NCI-H187 (cell line): ENCODE data around the gene PITPNM3.
"Not testable (repeated sequence)": the region's sequence is repeated elsewhere in the genome, so short reads cannot be mapped to it uniquely, and the experiment has no call there.

ENCODE experiments used
- DNase-seq, 2 experiments: peaks; one replicate each; lab custom pipeline; 2025; lab: John Stamatoyannopoulos, UW

Gene PITPNM3

DNA sequence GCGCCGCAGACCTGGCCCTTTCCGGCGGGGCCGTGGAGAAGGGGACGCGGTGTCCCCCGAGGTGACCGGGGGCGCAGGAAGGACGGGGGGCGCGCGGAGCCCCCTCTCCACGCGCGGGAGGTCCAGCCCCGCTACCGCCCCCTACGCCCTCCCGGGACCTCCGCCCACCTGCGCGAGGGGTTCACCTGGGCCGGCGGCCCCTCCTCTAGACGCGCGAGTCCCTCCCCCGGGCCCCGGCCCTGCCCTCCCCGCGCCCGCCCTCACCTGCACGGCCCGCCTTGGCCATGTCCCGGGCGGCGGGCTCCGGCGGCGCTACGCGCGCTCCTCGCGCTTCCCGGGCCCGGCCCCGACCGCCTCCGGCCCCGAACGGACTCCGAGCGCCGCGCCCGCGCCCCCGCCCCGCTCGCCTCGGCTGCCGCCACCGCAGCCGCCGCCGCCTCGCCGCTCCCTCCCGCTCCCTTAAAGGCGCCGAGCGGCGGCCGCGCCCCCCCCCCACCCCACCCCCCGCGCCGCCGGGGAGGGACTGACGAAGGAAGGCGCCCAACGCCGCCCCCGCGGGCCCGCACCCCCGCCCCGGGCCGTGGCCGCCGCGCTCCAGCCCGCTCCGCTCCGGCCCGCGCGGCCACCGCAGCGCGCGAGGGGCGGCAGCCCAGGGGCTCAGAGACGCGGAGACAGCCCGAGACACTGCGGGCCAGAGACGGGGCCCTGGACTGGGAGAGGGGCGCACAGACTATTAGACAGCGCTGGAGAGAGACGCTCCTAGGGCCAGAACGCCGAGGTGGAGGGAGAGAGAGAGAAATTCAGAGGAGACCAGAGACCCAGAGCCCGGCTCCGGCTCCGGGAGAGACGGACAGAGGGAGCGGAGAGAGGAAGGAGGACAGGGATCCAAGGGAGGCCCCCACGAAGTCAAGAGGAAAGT, at the start of gene PITPNM3:
Gene PITPNM3, minus strand, starts transcription at position 435 of the 919 bp plus-strand sequence. Its CDS starts 149 bp downstream, at position 286.
- no peak for DNase-seq

DNA sequence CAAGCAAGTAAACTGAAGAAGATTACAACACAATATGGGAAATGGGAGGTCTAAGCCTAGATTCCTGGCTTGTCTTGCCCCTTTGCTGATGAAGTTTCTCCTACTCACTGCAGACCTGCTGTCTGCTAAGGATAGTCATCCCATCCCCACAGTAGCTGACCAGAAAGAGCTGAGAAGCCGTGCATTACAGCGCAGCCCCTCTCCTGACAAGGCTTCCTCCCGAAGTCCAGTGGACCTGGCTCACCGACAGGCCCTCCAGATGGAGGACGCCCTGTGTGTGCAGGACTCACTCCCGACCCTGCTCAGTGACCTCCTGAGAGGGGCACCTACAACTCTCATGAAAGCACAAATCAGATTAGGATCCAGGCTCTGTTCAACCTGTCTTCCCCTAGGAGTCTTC, 48.8 kb upstream of the PITPNM3 start:
- no peak for DNase-seq

DNA sequence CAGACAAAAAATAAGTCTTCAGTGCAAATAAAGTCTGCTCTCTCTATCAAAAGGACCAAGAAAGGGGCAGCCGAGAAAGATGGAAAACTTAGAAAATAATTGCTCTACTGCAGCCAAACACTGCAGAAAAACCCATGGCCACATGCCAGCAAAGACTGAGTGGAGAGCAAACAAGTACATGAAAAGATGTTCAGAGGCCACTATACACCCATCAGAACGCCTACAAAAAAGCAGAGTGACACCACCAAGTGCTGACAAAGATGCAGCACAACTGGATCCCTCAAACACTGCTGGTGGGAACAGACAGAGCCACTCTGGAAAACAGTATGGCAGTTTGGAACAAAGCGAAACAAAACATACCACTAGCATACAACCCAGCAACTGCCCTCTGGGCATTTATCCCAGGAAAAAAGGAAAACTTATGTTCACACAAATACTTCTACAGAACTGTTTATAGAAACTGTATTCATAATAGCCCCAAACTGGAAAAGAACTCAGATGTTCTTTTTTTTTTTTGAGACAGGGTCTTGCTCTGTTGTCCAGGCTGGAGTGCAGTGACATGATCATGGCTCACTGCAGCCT, 47.5 kb upstream of the PITPNM3 start:
- no peak for DNase-seq

DNA sequence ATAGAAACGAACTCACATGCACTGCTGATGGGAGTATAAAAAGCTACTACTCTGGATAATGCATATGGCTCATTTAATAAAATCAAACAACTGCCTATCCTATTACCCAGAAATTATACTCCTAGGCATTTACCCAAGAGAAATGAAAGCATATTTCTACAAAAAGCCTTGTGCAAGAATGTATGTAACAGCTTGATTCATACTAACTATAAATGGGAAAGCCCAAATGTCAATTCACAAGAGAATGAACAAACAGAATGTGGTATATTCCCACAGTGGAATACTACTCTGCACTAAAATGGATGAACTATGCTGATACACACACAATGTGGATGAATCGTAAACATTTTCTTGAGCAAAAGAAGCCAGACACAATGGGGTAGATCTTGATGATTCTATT, 45.8 kb upstream of the PITPNM3 start:
- DNase-seq, result no peak

DNA sequence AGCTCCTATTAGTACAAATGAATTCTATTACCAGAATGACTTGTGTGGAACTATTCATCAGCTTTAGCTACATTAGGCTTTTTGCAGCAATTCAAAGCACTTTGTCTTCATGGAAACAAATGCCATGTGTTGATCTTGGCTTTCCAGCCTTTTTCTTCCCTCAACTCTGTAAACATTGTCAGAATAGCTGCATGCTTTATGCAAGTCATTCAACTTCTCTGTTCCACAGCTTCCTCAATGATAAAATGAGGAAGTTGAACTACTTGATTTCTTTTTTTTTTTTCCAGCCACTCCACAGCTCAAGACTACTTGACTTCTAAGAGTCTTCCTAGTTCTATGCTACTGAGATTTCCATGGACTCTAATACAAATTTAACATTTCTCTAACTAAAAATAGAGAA, 43.0 kb upstream of the PITPNM3 start:
- DNase-seq, result no peak

DNA sequence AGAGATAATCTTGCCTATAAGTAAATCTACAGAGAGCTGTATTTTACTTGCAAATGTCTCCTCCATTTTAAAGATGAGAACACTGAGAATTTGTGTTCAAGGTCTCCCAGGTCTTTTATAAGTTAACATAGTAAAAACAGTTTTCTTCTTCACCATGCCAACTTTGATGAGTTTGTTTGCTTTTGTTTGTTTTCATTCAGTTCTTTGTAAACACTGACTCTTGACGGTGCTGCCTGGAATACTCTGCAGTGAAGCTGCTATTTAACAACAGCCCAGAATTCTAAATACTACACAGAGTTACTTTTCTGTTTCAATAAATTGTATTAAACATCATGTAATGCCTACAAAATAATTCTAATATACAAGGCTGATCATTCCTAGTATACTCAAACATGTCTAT, 41.4 kb upstream of the PITPNM3 start:
- DNase-seq, result no peak

DNA sequence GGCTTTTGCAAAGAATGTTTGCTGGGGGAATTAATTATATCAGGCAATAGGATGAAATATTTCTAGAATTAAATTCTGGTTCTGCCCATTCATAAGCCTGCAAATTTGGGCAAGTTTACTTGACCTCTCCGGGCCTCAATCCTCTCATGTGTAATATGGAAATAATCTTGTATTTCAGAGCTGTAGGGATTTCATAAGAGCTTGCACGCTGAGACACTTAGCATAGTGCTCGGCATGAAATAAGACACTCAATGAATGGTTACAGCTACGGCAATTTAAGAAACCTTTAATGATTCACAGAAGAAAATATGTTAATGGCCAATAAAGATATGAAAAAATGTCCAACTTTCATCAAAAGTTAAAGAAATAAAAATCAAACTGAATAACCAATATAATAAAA, 40.6 kb upstream of the PITPNM3 start:
- no peak for DNase-seq

DNA sequence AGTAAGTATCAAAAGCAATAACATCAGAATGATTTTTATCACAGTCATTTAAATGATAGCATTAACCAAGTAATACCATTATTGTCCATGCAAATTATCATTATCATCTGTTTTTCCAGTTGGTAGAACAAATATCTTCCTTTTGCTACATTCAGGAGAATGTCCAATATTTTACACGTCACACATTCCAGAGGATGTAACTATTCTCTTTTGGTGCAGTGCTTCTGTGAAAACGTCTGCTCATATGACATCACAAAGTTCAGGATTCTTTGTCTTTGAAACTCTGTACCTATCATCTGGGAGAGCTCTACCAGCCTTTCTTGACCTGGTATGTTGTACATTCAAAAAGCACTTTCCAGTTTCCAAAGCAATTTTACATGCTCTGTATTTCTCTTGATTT, 40.2 kb upstream of the PITPNM3 start:
- DNase-seq, result no peak

DNA sequence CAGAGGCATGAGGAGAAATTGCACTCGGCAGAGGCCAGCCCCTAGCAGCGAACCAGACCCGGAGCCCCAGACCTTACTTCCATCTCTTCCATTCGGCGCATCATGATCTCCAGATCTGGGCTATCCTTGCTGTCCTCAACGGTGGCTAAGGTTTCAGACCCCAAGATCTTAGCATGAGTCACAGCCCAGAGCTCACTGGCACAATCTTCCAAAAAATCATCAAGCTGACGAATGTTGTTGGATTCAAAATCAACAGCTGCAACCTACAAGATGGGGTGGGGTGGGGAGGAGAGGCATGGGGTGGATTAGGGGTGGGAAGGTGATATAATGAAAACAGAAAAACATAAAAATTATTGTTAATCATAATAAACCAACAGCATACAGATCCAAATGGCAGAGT, 39.7 kb upstream of the PITPNM3 start:
- no peak for DNase-seq

DNA sequence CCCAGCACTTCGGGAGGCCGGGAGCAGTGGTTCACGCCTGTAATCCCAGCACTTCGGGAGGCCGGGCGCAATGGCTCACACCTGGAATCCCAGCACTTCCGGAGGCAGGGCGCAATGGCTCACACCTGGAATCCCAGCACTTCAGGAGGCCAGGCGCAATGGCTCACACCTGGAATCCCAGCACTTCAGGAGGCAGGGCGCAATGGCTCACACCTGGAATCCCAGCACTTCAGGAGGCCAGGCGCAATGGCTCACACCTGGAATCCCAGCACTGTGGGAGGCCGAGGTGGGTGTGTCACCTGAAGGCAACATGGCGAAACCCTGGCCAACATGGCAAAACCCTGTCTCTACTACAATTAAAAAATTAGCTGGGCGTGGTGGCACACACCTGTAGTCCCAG, 37.0 kb upstream of the PITPNM3 start:
- DNase-seq, result not testable (repeated sequence)

DNA sequence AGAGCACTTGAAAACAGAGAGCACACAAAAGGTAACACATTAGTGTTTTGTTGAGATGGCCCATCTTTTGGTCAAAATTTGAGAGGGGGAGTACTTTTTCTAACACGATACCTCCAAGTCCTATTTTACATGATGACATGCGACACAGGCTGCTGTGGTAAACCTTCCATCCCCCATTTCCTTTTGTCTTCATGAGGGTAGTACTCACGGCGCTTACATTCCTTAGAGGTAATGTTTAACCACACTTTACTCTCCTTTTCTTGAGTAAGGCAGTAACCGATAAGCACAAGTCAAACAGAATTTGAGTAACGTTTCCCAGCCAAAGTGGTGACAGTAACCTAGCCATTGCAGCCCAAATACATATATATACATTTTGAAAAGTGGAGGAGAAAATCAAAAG, 35.8 kb upstream of the PITPNM3 start:
- no peak for DNase-seq

DNA sequence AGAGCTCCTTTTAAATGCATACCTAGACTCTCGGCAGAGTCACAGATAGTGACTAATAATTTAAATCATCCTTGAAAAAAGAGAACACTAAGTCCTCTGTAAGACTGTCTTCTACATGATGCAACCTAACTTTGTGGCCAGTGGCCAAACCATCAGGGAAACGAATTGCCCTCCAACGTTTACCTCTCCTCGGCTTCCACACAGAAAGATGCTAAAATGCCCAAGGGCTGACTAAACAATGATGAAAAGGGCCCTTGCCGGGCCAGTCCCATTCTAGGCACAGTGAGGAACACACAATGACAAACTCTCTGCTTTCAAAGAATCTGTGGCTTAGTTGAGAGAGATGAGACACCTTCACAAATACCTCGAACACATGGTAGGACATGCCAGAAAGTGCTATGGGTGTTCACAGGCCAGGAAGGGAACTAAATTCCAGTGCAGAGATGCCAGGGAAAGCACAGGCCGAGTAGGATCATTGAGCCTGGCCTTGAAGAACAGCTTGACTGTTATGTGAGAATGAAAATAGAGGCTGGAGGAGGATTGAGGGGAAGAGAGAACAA, 35.3 kb upstream of the PITPNM3 start:
- no peak for DNase-seq

DNA sequence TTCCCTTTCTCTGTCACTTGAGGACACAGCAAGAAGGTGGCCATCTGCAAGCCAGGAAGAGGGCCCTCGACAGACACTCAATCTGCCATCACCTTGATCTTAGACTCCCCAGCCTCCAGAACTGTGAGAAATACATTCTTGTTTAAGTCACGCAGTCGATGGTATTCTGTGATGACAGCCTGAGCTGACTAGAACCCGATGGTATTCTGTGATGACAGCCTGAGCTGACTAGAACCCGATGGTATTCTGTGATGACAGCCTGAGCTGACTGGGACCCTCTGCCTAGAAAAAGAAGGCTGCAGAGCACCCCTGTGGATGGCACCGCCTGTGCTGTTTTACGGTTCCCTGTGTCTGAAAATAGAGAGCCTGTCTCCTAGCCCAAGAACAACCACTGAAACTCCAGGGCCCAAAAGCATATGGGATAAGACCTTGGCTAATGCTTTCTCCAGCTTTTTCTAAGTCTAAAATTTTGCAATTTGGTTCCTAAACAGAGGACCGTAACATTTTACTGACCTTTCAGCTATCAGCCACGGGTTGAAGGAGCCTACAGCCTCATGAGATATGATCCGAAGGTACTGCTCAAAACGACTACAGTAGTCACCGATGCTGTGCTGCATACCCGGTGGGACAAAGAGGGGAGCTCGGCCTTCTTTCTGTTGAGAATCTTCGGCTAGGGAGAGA, 33.1 kb upstream of the PITPNM3 start:
- no peak for DNase-seq

DNA sequence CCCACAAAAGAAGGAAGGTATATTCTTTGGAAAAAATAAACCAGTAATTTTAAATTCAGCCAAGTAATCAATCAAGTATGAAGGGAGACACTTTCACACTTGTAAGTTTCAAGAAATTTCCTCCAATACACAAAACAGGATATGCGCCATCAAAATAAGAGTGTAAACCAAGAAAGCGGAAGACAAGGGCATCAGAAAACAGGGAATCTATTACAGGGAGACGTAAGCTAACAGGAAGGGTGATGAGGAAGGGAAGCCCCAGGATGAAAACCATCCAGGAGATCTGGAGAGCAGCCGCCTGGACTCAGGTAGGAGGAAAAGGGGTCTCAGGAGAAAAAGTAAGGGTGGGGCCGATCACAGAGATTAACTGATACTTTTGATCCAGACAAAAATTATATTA, 31.8 kb upstream of the PITPNM3 start:
- no peak for DNase-seq

DNA sequence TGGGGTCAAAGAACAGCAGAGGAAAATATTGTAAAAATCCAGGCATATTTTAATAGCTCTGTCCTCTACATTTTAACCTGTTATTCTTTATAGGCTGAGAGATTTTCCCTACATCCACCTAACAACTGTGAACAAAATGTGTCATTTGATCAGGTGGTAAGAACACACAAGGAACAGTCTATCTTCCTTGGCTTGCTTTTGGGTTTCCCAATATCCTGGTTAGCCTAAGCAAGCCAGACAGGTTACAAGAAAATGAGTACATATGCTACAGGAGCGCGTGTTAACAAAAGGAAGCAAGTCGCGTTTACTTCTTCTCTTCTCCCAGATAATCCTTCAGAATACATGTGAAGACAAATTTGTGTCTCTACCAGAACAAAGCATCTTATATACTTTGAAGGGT, 31.0 kb upstream of the PITPNM3 start:
- DNase-seq, result no peak

DNA sequence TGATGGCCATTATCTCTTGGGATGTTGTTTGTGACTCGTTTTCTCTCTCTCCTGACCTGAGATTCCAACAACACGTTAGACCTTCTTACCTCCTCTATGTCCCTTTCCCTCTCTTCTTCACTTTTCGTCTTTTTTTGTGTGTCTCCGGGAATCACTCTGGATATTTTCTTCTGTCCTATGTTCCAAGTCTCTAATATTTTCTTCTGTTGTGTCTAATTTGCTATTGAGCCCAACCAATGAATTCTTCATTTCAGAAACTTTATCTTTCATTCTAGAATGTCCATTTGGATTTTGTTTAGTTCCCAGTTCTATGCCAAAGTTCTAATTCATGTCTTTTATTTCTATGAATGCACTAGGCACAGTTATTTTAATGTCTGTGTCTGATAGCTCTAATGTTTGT, 27.1 kb upstream of the PITPNM3 start:
- no peak for DNase-seq

DNA sequence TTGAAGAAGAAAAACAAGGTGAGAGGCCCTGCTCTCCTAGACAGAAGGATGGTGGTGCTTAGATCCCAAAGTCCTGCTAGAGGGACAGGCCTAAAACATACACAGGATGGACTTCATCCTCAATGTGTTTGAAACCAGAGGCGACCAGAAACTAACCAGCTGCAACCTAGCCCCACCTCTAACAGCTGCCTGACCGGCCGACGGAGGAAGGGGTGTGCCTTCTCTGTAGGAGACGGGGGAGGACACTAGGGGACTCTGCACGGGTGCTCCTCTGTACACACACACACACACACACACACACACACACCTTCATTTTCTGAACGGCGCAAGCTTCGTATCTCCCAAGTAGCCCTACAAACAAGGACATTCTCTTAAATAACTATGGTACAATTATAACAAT, 24.3 kb upstream of the PITPNM3 start:
- no peak for DNase-seq

DNA sequence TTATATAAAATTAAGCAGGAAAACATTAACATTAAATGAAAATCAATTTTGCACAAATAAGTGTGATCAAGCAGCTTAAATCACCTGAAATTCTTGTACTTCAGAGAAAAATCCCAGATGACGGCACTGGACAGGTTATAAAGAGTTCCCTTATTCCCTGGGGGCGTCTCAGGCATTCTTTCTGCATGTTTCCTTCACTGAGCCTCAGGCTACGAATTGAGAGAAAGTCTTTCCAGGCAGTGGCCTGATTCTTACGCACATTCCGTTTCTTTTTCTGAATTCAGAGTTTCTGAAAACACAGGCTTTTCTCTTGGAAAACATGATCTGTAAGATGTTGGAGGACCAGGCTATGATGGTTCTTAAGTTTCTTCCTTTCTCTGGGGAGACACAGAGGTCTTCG, 22.1 kb upstream of the PITPNM3 start:
- no peak for DNase-seq

DNA sequence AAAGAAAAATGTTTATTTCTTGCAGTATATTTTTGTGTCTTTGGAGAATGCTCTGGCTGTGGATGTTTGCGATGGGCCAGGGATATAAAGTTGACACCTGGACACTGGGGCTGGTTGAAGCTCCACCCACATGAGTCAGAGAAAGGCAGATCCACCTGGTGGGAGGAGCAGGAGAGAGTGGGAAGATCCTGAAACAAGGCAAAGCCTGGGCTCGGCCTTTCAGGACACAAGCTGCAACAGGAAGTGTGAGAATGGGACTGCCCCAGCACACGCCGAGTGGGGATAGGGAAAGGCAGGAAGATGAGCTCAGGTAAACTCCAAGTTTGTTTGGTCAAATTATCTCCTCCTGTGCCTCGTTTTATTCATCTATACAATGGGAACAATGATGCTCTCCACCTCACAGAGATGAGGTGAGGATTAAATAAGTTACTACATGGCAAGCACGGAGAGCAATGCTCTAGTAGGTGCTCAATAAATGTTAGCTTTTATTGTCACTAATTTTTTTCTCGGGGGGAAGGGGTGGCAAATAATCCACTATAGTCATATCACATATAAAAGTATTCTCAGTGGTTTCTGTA, 21.4 kb upstream of the PITPNM3 start:
- no peak for DNase-seq

DNA sequence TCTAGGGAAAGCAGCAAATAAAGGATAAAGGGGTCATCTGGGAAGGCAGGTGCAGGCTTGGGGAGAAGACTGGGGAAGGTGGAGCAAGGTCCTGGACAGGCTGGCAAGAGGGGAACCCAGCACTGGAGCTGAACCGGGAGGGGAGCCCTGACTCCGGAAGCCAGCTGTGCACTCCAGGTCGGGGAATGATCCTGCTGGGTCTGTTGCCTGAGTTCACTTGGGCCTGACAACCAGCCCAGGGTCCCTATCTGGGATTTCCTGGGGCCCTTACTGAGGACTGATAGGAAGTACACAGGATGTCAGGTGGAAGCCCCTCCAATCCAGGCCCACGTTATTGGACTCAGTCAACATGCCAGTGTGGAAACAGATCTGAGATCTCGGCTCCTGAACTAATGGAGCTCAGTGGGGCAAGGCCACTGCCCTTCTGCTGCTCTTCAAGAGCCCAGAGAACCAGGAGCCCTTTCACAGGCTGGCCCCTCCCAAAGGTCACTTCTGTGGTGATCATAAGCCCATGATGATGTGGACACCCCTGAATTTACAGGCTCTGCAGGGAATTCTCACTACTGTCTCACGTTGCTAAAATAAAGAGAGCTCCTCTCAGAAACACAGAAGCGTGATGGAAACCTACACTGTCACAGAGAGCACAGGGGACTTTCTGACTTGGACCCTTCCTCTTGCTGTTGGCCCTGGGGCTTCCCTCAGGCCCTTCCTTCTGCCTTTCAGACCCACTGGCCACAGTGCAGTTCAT, 19.9 kb upstream of the PITPNM3 start:
- DNase-seq, result no peak

DNA sequence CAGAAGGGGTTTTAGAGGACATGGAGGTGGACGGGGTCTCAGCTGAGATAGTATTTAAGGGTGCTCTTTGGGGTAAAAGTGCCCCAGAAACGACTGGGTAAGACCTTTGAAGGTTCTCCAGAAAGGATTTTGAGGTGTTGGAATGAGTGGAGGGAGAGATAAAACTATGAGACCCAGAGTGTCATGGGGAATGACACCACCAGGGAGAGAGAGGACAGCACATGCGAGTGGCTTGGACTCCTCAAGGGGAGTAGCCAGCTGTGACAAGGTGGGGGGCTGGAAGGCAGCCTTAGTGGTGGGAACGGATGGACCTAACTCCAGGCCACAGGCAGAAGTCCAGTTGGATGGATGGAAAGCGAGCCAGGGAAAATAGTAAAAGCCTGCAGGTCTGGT, 19.2 kb upstream of the PITPNM3 start:
- DNase-seq, result no peak
